GM12865 (cell line): Measurements from ENCODE around the gene CTNNA1.

Source experiments
- DNase-seq: peaks from one replicate; pipeline ENCODE4 v3.0.0; 2010; ENCODE audit warnings: low read depth
- H3K4me3 ChIP-seq: 2 replicates; pipeline ENCODE4 v1.5.1; 2011; ENCODE audit warnings: mild to moderate bottlenecking, low read depth, low read length, control low read depth
- CTCF ChIP-seq: IDR thresholded peaks from 2 replicates; pipeline ENCODE4 v1.5.1; 2011; ENCODE audit warnings: low read length, control low read depth, low read depth, inconsistent platforms; ENCODE audit not compliant: insufficient read depth; ENCODE audit errors: missing control alignments

Gene CTNNA1

GRCh38 chr5:138950421-138951031 is 197.3 kb downstream of the CTNNA1 start:
- no peak for TF ChIP-seq CTCF
- DNase-seq: no peak
- H3K4me3 ChIP-seq: no peak overlapping the region

- H3K4me3 ChIP-seq: no peak overlapping the region
- no peak for TF ChIP-seq CTCF
- no peak for DNase-seq
These were observed 198.1 kb downstream of the CTNNA1 start for GRCh38 chr5:138951091-138951985.

- DNase-seq: no peak
- TF ChIP-seq CTCF: no peak
These were observed 198.9 kb downstream of the CTNNA1 start for GRCh38 chr5:138951986-138952735.

DNA sequence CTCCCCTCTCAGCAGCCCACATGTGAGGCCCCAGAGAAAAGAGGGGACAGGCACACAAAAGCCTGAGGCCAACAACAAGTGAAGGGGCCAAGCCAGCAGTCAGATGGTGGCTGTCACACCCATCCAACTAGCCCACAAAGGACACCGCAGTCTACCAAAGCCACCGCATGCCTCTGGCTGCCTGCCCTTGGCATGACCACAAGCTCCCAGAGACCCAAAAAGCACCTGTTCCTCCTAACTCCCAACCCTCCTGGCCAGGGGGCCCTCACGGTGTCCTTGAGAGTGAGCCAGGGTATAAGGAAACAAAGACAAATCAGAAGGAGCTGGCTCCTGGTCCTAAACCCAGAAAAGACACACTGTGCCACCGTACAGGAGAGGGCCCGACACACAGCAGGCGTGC is 199.7 kb downstream of the CTNNA1 start:
- no peak overlapping the region for H3K4me3 ChIP-seq
- DNase-seq: no peak
- TF ChIP-seq CTCF: no peak

More at GRCh38 chr5:138951986-138952735, 198.9 kb downstream of the CTNNA1 start:
- H3K4me3 ChIP-seq: no peak overlapping the region

- no peak overlapping the region for H3K4me3 ChIP-seq
- DNase-seq: no peak
- TF ChIP-seq CTCF: no peak
These were observed 200.4 kb downstream of the CTNNA1 start for GRCh38 chr5:138953387-138954256.
